GM21447 (cell line): ENCODE data around the gene KCNT1.
"Not testable (repeated sequence)": the region's sequence is repeated elsewhere in the genome, so short reads cannot be mapped to it uniquely, and the experiment has no call there.

Source experiments
- ATAC-seq: cut with Tn5 transposase; IDR thresholded peaks from one replicate; pipeline ENCODE4 v1.9.1; 2021; ENCODE audit not compliant: unreplicated experiment

Gene KCNT1

DNA sequence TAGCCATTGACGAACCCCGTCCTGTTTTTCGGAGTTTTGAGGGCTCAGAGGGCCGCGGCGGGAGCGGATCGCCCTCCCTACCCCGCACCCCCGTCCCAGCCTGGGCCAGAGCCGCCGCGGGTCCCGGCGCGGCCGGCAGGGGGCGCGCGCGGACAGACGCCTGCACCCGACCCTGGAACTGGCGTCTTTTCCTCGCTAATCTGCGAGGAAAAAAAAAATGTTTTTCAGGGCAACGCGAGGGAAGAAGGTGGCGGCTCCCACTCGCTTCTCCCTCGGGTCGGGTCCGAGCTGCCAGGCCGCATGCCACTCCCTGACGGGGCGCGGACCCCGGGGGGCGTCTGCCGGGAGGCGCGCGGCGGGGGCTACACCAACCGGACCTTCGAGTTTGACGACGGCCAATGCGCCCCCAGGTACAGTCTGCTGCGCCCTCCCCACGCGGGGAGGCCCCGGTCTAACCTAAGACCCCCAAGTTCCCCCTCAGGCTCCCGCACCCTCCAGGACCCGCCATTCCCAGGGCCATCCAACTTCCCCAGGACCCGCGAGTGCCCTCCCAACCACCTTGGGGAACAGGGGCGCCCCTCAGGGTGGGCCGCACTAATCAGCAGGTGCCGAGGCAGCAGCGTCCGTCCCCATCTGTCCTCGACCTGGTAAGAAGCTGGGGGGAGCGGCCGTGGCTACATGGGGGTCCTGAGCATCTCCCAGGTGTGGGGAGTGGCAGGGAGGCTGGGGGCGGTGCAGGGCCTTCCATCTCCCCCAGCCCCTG, at the start of gene KCNT1:
Gene KCNT1, plus strand, starts transcription at position 227 of the 763 bp plus-strand sequence. Its CDS starts 74 bp downstream, at position 301.
- no peak for ATAC-seq

DNA sequence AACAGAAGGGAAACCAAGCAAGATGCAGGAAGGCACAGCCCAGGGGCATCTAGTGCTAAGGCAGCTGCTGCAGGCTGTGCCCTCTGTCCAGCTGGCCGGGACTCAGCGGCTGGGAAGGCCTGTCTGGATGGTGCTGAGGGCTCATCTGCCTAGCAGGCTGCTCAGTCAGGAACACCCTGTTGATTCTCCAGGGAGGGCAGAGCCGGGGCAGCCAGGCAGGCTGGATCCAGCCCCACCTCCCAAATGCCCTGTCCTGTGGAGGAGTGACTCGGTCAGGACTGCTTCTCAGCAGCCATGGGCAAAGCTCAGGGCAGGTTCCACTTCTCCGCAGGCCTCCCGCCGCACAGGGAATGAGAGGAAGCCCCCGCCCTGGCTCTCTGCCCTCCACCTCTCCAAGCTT, 46.7 kb upstream of the KCNT1 start:
- no peak for ATAC-seq

DNA sequence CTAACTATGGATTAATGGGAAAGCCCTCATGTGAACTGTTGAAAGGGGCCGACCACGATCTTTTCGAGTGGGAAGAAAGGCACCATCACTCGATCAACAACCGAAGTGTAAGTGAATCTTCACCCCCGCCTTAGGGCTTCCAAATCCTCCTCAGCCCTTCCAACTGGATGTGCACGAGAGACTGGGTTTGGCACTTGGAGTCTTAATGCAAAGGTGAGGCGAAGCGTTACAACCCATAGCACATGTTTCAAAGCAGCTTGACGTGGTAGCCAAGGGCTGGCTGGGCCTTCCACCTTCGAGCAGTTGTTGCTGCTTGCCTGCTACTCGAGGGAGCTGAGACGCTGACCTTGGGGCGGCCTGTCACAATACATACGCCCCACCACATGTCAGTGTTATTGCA, 44.6 kb upstream of the KCNT1 start:
- ATAC-seq: no peak

DNA sequence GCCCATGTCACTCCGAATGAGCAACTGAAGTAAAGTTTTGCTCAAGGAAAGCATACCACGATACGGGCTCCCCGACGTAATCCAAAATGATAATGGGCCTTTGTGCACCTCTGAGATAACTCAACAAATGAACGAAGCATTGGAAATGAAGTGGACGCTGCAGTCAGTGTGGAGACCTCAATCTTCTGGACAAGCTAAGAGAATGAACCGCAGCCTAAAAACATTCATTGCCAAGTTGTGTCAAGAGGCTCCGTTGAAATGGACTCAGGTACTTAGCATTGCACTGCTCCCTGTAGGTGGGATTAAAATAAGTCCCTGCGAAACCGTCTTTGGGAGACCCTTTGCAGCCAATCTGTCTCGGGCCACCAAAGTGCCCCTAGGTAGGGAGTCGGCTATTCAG, 42.7 kb upstream of the KCNT1 start:
- ATAC-seq: no peak

DNA sequence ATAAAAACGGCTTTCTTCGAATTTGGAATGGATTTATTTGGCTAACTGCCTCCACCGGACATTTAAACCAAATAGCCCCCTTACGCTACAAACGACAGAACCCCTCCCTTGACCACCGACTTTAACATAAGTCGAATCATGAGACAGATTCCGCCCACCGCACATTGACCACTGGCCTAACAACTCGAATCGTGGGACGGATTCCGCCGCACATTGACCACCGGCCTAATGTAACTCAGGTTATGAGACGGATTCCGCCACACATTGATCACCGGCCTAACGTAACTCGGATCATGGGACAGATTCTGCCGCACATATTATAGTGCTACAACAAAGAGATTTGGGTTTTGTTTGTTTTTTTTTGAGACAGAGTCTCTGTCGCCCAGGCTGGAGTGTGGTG, 41.6 kb upstream of the KCNT1 start:
- no peak for ATAC-seq

DNA sequence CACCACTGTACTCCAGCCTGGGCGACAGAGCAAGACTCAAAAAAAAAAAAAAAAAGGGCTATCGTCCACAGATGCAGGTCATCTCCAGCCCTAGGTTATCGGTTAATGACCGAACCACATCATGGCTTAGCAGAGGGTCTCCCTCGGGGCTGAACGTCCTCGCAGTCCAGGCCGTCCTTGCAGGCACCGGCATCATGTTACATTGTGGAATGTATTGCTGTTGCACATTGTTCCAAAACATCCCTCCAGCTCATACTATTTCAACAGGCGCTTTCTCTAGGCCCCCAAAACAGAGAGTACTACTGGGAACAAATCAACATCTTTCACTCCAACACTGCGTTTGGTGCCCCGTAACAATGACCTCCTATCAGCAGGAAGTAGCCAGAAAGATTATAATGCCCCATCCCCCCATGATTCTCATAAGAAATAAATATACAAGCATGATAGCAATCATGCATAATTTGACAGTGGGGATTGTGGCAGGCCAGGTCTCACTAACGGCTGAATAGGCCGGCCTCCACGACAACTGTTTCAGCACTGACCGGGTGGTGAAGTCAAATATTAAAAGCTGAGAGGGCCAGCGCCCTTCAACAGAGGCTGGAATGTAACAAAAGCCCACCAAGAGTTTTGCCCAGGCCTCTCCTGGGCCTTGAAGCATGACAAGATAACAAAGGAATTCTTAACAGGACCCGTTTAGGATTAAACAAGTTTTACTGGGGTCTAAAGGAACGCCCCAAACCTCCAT, 40.0 kb upstream of the KCNT1 start:
- ATAC-seq: no peak

DNA sequence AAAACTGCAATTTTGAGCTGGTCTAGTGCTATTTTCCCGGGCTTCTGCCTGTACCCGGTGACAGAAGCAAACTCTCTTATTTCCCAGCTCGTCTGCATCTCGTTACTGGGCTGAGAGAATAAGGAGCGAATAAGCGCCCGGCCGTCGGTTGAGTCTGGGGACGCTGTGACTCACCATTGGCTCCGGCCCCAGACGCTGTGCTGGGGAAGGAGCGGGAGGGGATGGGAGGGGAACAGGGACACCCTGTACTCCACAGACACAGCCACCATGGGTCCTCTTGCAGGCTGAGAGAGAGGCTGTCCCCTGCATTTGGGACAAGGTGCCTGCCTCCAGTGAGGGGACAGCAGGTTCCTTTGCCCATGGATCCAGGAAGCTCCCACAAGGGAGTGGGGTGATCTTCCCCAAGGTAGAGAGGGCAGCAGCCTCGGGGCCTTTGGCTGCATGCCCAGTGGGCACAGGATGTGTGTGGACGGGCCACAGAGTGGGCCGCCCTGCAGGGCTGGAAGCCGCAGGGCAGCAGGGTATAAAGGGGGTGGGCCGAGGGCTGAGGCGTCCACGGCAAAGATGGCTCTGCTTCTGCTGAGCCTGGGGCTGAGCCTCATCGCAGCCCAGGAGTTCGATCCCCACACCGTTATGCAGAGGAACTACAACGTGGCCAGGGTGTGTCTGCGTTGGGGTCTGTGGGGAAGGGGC, 39.1 kb upstream of the KCNT1 start, which contains the start of gene LCN9:
Gene LCN9, plus strand, starts transcription at position 552 of the 693 bp plus-strand sequence. Its CDS starts 13 bp downstream, at position 565.
- ATAC-seq: no peak

DNA sequence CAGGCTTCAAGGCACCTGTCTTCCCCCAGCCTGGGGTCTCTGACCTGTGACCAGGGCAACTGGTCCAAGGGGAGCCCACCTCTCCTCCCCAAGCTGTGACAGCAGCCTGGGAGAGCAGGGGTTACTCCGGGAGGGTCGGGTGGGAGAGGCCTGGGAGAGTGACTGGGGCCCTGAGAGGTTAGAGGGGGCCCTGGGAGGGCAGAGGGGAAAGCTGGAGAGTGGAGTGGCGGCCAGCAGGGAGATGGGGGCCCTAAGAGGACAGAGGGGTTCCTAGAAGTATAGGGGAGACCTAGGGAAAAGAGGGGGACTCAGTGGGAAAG, 38.6 kb upstream of the KCNT1 start:
- ATAC-seq: no peak

DNA sequence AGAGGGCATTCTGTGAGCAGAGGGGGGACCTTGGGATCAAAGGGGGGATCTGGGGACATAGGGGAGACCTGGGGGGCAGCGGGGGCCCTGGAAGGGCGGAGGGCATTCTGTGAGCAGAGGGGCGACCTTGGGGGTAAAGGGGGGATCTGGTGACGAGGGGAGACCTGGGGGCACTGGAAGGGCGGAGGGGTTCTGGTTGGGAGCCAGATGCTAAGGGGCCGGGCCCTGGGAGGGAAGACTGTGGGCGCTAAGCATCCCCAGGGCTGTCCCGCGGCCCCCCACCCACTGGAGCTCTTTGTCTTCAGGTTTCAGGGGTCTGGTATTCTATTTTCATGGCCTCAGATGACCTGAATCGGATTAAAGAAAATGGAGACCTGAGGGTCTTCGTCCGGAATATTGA, 38.1 kb upstream of the KCNT1 start:
- ATAC-seq: no peak

DNA sequence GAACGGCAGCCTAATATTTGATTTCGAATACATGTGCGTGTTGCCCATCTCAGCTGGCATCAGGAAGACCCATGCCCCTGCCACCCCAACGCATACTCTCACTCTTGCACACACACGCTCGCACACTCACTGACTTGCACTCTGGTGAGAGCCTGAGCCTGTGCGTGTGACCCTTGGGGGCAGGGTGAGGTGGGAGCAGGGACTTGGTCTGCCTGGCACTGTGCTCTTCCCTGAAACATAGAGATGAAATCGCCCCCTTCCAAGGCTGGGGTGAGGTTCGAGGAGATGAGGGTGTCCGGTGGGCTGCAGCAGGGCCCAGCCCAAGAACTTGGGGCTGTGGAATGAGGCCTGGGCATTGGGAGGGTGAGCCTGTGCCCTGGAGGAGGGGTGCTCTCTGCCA, 37.7 kb upstream of the KCNT1 start:
- no peak for ATAC-seq

DNA sequence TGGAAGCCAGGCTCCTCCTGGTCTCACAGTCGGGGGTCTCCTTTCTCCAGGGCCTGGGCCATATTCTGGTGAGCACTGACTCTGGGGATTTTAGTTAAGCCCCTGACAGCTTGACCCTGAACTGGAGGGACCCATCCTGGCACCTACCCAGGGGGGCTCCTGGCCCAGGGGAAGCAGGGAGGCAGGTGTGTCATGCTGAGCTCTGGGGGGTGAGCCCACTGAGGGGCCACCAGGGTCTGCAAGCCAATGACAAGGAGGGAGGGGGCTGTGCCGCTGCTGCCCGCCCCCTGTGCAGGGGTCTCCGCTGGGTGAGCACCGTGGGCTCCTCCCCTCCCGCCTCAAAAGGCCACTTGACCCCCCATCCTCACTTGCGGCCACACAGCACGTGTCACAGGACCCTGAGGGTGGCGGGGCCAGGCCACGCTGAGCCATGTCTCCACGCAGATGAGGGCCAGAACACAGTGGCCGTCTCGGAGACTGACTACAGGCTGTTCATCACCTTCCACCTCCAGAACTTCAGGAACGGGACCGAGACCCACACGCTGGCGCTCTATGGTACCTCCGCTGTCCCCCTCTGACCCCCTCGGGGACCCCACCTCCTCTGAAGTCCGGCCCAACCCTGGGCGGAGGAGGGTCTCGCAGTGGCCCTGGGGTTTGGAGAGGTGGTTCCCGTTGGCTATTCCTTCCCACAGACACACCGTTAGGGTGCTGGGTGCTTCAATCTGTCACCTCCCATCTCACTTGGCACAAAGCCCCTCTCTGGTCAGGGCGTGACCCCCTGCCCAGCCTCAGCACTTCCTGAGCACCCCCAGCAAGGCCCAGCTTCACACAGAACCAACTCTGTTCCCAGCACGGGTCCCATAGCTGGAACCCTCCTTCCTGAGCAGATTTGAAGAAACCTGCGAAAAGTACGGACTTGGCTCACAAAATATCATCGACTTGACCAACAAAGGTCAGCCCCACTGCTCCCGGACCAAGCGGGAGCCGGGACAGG, 36.9 kb upstream of the KCNT1 start:
- ATAC-seq: no peak

DNA sequence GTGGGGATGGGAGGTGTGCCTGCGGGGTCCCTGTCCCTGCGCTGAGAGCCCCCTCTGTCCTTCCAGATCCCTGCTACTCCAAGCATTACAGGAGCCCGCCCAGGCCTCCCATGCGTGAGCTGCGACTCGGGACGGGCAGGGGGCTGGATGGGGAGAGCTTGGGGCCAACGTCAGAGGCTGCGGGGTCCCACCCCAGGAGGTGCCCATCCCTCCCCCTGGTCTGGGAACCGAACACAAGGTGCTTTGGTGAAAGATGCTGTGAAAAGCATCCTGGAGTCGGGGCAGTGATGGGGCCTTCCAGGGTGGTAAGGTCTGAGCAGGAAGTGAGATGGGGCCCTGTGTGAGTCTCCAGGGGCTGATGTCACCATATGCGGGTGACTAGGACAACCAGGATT, 36.2 kb upstream of the KCNT1 start:
- ATAC-seq: no peak

DNA sequence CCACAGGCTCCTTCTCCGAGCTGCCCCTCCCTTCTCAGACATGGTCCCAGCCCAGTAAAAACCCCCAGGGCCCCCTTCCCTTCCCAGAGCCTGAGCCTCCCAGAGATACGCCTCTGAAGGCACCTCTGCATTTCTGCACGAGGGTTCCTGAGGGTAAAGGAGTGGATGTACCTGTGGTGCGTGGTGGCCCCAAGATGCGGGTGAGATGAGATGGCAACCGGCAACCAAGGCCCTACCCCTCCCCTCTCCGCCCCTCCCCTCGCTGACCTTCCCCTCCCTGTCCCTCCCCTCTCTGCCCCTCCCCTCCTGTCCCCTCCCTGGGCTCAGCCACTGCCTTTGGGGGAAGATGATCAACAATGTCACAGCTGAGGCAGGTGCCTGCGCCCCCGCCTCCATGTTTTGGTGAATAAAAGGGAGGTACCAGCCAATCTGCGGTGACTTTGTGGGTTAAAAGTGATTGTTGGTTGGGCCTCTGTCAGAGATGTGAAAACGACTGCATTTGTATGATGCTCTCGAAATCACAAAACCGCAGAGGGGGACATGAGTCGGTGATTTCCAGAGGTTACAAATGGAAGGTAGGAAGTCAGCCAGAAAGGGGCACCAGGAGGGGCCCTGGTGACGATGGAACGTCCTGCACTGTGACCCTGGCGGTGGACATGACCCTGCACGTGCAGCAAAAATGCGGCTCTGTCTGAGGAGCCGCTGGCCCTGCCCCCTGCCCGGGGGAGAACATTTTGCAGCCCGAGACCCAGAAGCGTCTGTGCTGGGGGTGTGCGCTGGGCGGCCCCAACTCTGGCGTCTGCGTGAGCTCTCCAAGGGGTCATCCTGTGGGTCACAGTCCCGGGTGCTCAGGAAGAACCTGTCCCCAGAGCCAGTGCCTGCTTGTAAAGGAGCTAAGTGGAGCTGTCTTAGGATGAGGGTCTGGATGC, 35.2 kb upstream of the KCNT1 start:
- ATAC-seq: no peak

DNA sequence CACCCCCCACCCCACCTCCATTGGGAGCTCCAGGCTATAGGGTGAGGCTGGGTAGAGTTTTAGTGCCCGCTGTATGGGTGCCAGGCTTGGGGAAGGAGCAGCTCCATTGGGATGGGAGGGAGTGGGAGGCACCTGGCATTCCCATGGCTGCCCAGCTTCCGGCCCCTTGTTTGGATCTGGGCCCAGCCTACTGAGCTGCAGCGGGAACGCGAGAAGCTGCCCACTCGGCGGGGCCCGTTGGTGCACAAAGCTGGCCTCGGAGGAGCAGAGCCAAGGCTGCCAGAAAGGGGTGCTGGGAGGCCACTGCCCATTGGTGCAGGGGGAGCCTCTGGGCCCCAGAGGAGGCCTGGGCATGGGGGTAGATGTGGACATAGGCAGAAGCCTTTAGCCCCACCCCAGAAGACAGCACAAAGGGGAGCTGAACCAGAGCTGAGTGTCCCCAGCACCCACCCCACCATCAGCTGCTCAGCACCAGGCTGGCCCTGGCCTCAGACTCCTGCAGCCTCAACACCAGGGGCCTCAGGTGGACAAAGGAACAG, 34.5 kb upstream of the KCNT1 start:
- no peak for ATAC-seq

DNA sequence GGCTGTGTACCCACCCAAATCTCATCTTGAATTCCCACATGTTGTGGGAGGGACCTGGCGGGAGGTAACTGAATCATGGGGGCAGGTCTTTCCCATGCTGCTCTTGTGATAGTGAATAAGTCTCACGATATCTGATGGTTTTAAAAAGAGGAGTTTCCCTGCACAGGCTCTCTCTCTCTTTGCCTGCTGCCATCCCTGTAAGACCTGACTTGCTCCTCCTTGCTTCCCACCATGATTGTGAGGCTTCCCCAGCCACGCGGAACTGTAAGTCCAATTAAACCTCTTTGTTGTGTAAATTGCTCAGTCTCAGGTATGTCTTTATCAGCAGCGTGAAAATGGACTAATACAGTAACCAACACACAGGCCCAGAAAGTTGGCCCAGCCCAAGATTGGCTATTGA, 33.0 kb upstream of the KCNT1 start:
- not testable (repeated sequence) for ATAC-seq

DNA sequence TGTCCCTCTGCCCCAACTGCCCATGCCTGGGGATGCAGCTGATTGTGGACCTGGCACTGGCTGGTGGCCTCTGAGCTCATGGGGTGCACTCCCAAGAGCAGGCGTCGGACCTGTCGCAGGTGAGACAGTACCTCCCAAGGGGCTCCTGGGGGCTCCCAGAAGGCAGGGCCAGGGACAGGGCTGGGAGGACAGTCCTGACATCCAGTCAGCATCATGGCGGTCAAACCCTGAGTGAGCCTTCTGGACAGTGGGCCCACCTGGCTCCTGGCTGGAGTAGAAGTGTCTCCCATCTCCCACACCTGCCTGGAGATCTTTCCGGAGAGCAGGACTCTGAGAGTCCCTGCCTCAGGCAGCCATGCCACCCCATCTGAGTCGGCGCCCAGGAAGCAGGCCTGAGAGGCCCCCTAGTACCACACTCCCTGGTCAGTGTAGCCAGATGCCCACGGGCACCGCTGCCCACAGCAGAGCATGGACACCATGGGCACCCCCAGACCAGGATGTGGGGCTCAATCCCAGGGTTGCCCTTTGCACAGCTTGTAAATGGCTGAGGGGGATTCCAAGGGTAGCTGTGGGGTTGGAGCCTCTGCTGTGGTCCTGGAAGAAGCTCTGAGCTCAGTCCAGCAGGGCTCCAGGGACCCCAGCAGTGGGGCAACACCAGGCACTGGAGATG, 32.2 kb upstream of the KCNT1 start:
- no peak for ATAC-seq

DNA sequence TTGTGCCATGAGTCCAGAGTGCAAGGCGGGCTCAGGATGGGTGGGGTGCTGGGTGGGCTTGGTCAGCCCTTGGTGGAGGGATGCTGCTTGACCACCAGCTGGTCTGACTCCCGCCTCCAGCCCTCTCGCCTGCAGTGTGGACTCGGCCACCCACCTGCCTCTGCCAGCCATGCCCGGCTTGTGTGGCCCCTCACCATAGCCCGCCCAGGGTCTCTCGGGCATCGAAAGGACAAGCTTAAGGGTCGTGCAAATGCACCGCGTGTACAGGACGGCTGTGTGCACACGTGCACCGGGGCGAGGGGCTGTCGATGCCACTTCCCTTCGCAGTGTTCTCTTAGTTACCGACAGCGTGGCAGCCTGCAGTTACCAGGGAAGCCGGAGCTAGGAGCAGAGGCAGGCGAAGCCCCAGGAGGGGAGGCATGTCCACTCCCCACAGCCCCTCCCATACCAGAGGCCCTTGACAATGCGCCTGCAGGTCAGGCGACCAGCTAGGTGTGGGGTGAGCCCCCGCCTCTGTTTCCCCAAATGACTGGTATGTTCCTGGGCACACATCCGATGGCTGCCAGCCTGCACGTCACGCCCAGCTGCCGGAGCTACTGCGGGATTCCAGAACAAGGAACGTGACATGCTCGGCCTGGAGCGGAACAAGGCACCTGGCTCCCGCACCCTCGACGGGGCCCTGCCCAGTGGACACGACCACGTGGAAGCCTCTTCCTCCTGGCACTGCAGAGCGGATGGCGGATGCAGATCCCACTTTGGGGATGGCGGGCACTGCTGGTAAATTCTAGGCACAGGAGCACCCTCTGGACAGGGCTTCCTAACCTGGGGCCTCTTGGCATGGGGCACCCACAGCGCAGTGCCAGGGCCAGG, 31.0 kb upstream of the KCNT1 start:
- no peak for ATAC-seq

DNA sequence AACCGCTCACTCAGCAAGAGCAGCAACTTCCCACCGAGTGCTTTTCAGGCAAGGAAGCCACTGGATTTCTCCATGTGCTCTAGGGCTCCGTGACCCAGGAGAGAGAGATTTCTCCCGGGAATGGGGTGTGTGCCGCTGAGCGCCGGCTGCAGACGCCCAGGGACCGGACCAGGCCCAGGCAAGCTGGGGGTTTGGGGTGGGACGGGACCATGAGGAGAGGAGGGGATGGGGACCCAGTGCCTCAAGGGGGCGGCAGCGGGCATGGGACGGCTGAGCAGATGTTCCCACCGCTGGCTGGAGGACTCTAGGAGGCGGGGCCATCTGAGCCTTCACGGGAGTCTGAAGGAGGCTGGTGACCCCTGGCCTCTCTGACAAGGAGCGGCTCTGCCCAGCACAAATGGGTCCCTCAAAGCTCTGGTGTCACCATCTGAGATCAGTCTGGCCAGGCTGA, 30.4 kb upstream of the KCNT1 start:
- ATAC-seq: no peak
